ENCODE measurements around the gene FMNL3. TPM values are rescaled to one million over a fixed set of nuclear protein-coding genes. Genes with fewer than 3 reads are reported as not detected.

Gene FMNL3
- total RNA-seq, 1 donor from 2014 or later: 11.9 TPM

GRCh38 chr12:49659753-49660152 lies 47.5 kb downstream of the FMNL3 start:
- DNase-seq (ENCODE audit: low spot score, unreplicated experiment): no peak
- TF ChIP-seq, protein P1, sequence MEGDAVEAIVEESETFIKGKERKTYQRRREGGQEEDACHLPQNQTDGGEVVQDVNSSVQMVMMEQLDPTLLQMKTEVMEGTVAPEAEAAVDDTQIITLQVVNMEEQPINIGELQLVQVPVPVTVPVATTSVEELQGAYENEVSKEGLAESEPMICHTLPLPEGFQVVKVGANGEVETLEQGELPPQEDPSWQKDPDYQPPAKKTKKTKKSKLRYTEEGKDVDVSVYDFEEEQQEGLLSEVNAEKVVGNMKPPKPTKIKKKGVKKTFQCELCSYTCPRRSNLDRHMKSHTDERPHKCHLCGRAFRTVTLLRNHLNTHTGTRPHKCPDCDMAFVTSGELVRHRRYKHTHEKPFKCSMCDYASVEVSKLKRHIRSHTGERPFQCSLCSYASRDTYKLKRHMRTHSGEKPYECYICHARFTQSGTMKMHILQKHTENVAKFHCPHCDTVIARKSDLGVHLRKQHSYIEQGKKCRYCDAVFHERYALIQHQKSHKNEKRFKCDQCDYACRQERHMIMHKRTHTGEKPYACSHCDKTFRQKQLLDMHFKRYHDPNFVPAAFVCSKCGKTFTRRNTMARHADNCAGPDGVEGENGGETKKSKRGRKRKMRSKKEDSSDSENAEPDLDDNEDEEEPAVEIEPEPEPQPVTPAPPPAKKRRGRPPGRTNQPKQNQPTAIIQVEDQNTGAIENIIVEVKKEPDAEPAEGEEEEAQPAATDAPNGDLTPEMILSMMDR (IDR thresholded peaks at IDR 0.05; ENCODE audit: unreplicated experiment): no peak
- Mint-ChIP-seq H3K27me3 (no peaks in the 10 kb centered on the region), H3K4me1 (ENCODE audit: low read depth) (no peaks in the 10 kb centered on the region), H3K9me3 (ENCODE audit: low read depth) (no peaks in the 10 kb centered on the region), H3K4me3 (ENCODE audit: low read depth) (no peak overlapping the region), H3K27ac (no peak overlapping the region), H3K36me3 (ENCODE audit: insufficient read depth) (peaks cover 5% of the 10 kb centered on the region)

DNA sequence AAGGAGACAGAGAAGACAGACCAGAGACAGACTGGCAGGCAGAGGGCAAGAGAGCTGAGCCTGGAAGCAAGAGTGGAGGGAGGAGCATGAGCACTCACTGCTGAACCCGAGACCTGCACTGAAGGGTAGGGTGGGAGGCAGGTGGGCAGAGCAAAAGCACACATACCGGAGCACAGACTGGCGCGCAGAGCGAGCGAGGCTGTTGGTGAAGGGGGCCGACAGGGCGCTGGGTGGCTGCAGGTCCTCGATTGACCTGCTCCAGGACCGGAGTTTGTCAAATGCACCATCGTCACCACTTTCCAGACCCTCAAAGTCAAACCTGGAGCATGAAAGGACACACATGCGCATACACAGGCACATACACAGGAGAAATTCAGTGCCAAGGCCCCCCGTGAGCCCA lies 48.9 kb downstream of the FMNL3 start:
- Mint-ChIP-seq H3K27ac (no peak overlapping the region), H3K36me3 (ENCODE audit: insufficient read depth) (peaks cover 5% of the 10 kb centered on the region), H3K27me3 (no peaks in the 10 kb centered on the region)

DNA sequence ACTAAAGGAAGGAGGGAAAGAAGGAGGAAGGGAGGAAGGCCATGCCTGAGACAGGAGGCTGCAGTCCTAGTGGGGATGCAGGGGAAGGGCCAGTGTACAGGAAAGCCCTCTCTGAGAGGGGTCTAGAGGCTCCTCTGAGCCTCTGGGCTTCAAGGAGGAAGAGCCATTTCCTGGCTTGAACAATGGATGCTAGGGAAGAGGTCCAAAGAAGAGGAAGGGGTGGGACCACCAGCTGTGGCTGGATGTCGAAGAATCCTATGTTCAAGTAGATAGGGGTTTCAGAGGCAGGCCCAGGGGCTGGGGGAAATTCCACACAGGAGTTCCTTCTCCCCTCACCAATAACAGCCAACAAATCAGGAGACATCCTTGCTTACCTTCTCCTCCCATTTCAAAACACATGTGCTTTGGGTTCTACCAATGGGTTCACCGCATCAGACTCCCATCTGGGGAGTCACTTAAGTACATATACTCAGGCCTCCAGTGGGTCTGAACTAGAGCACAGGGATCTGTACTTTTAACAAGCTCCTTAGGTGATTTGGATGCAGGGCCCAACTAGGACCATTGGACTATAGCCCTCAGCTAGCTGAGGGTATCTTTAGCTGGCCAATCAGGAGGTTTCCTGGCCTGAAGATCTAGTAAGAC lies 51.5 kb downstream of the FMNL3 start:
- H3K9me3 Mint-ChIP-seq (ENCODE audit: low read depth): no peaks in the 10 kb centered on the region
- no peak overlapping the region for H3K4me3 Mint-ChIP-seq (ENCODE audit: low read depth)
- no peak for DNase-seq (ENCODE audit: low spot score, unreplicated experiment)
- no peaks in the 10 kb centered on the region for H3K4me1 Mint-ChIP-seq (ENCODE audit: low read depth)
- H3K27ac Mint-ChIP-seq: peak overlapping the region; percentile 65
- H3K27me3 Mint-ChIP-seq: no peaks in the 10 kb centered on the region
- TF ChIP-seq, protein P1 (IDR thresholded peaks at IDR 0.05; ENCODE audit: unreplicated experiment): no peak
- H3K36me3 Mint-ChIP-seq (ENCODE audit: insufficient read depth): peaks cover 2% of the 10 kb centered on the region

More for the DNA sequence above, 48.9 kb downstream of the FMNL3 start:
- no peak for DNase-seq (ENCODE audit: low spot score, unreplicated experiment)
- Mint-ChIP-seq H3K4me1 (ENCODE audit: low read depth) (no peaks in the 10 kb centered on the region), H3K9me3 (ENCODE audit: low read depth) (no peaks in the 10 kb centered on the region), H3K4me3 (ENCODE audit: low read depth) (no peak overlapping the region)
- TF ChIP-seq, protein P1 (IDR thresholded peaks at IDR 0.05; ENCODE audit: unreplicated experiment): no peak

- Mint-ChIP-seq H3K4me3 (ENCODE audit: low read depth) (no peak overlapping the region), H3K27ac (no peak overlapping the region), H3K9me3 (ENCODE audit: low read depth) (no peaks in the 10 kb centered on the region), H3K36me3 (ENCODE audit: insufficient read depth) (peaks cover 5% of the 10 kb centered on the region), H3K27me3 (no peaks in the 10 kb centered on the region), H3K4me1 (ENCODE audit: low read depth) (no peaks in the 10 kb centered on the region)
- TF ChIP-seq, protein P1 (IDR thresholded peaks at IDR 0.05; ENCODE audit: unreplicated experiment): no peak
- no peak for DNase-seq (ENCODE audit: low spot score, unreplicated experiment)
Measured at GRCh38 chr12:49654715-49655114, 52.5 kb downstream of the FMNL3 start.

- no peak for DNase-seq (ENCODE audit: low spot score, unreplicated experiment)
- no peak overlapping the region for H3K4me3 Mint-ChIP-seq (ENCODE audit: low read depth)
- no peak overlapping the region for H3K27ac Mint-ChIP-seq
- H3K36me3 Mint-ChIP-seq (ENCODE audit: insufficient read depth): peaks cover 4% of the 10 kb centered on the region
- H3K27me3 Mint-ChIP-seq: no peaks in the 10 kb centered on the region
- H3K9me3 Mint-ChIP-seq (ENCODE audit: low read depth): no peaks in the 10 kb centered on the region
- TF ChIP-seq, protein P1 (IDR thresholded peaks at IDR 0.05; ENCODE audit: unreplicated experiment): no peak
- H3K4me1 Mint-ChIP-seq (ENCODE audit: low read depth): no peaks in the 10 kb centered on the region
Measured at GRCh38 chr12:49652921-49653520, 54.2 kb downstream of the FMNL3 start.

Data from progenitor cell of endocrine pancreas (in vitro differentiated cells).